HG02623 (cell line): Measurements from ENCODE around the gene TOR1AIP2.
"Not testable (repeated sequence)": the region's sequence is repeated elsewhere in the genome, so short reads cannot be mapped to it uniquely, and the experiment has no call there.

Experiments
- ATAC-seq: cut with Tn5 transposase; IDR thresholded peaks from one replicate; pipeline ENCODE4 v1.9.1; 2021; ENCODE audit warnings: moderate library complexity; ENCODE audit not compliant: unreplicated experiment

TOR1AIP2 gene

DNA sequence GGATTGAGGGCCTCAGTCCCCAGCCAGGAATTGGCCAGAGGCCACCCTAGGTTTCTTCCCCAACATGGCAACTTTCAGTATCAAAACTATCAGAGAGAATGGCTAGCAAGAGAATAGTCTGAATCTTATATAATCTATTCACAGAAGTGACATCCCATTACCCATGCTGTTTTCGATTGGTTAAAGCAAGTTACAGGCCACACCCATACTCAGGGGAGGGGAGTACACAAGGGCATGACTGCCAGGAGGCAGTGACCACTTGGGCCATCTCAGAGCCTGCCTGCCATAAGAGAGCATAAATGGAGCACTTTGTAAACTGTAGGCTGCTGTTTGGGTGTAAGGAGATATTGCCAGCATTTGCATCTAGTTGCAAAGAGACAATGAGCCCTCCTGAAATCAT is 69.1 kb downstream of the TOR1AIP2 start:
- no peak for ATAC-seq

DNA sequence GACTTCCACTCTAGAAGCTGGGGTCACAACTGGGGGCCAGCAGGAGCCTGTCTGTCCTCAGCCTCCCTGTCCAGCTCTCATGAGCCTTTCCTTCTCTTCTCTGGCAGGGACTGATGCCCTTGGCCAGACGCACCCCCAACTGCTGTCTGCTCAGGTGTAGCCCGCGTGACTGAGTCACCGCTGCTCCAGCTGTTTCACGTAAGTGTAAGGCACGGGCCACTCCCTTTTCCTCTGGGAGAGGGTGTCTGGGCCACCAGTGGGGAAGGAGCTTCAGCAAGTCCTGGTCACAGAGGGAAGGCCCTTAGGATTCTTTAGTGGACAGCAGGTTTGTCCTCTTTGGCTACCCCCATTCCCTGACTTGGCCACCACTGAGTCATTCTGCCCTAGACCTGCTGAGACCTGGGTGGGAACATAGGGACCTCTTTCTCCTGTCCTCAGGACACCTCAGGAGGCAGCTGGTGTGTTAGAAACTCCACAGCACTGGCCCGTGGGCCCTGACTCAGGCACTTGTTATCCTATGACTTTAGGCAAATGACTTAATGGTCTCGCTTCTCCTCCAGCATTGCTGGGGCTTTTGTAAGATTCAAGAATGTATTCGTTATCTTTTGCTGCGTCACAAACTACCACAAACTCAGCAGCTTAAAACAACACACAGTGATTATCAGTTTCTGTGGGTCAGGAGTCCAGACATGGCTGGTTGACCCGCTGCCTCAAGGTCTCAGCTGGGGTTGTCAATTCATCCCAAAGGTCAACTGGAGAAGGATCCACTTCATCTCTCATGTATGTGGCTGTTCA is 69.7 kb downstream of the TOR1AIP2 start:
- no peak for ATAC-seq

DNA sequence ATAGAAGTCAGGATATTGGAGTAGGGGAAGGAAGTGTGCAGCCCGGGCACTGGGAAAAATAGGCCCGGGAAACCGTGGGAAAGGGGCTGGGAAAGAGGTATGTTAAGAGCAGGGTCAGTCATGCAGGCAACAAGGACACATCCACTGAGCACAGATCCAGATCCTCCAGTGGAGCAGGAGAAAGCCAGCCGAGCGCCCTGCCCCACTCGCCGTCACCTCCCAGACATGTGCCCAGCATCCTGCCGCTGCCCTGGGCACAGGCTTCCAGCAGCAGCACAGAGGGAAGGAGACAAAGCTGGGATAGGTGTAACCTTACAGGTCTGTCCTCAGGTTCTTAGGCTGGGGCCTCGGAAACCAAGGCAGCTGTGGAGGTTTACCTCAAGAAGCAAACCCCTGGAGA is 70.3 kb downstream of the TOR1AIP2 start:
- ATAC-seq = no peak

DNA sequence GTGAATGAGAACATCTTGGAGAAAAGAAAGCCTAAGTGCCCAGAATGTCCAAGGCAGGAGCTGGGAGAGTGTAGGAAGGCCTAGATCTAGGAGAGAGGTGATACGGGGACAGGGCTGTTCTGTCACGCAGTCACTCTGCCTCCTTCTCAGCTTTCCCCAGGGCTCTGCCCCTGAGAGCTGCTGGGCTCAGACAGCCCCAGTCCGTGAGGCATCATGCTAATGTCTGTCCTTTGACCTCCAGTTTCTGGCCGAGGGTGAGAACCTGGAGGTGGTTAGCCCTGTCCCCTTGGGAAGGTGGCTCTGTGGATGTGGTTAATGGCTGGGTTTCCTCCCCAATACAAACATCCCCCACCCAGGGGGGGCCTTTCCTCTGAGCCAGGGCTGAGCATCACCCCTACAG is 71.3 kb downstream of the TOR1AIP2 start:
- no peak for ATAC-seq

DNA sequence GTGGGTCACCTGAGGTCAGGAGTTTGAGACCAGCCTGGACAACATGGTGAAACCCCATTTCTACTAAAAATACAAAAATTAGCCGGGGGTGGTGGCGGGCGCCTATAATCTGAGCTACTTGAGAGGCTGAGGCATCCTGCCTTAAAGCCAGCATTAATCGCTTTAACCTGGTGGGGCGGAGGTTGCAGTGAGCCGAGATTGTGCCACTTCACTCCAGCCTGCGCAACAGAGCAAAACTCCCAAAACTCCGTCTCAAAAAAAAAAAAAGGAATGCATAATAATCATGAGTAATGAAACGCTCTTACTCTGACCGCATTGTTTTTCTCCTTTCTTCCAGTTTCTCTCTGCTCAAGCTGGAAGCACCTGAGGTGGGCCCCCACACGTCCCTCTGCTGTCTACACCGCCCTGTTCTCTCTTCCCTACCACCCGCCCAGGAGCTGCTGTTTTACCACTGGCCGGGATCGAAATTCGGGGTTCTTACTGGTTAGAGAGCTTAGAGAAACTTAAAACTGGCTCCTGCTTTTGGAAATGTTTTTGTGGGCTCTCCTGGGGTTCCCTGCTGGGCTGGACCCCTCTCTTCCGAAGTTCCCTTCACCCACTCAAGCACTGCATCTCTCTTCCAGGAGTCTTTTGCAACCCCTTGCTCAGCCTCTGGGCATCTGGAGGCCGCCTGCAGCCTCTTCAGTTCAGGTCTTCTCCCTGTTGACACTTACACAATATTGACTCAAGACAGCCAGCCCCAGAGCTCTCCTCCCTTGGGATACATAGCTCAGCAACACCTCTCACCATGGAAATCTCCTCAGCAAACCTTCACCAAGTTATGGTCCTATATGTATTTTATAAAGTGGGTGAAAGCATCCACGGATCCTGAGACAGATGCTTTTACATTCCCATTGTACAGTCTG is 72.1 kb downstream of the TOR1AIP2 start:
- no peak for ATAC-seq

DNA sequence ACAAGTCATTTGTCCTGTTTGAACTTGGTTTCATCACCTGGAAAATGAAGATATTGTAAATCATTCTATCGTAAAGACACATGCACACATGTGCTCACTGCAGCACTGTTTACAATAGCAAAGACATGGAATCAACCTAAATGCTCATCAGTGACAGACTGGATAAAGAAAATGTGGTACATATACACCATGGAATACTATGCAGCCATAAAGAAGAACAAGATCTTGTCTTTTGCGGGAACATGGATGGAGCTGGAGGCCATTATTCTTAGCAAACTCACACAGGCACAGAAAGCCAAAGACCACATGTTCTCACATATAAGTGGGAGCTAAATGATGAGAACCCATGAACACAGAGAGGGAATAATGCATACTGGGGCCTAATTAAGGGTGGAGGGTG is 73.2 kb downstream of the TOR1AIP2 start:
- not testable (repeated sequence) for ATAC-seq

DNA sequence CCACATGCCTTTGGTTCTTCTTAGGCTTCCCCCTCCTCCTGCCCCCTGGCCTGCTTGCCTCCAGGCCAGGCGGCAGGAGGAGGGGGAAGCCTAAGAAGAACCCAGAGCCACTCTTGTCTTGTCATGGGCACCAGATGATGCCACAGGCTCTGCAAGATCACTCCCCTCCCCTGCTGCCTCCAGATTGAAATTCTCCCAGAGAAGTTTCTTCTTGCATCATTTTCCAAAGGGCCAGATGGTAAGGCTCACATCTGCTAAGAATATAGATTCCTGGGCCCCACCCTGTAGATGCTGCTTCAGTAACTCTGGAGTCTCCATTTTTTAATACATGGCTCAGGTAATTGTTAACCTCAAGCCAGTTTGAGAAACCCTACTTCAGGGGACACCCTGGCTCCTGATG is 73.7 kb downstream of the TOR1AIP2 start:
- ATAC-seq = no peak

DNA sequence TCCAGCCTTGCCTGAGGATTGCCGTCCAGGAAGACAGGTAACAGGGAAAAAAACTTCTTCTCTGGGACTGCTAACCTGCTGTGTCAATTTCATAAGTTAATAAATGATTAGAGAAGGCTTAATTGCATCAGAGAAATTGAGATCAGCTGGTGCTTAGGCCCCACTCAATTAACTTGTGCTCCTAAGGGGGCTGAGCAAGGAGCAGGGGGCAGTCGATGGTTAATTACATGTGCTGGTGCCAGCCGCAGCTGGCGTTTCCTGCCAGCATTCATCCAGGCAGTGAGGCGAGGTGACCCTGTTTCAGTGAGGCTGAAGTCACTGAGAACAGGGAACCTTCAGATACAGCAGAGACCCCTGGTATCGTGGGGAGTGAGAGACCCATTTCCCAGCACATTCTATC is 74.5 kb downstream of the TOR1AIP2 start:
- ATAC-seq = no peak

DNA sequence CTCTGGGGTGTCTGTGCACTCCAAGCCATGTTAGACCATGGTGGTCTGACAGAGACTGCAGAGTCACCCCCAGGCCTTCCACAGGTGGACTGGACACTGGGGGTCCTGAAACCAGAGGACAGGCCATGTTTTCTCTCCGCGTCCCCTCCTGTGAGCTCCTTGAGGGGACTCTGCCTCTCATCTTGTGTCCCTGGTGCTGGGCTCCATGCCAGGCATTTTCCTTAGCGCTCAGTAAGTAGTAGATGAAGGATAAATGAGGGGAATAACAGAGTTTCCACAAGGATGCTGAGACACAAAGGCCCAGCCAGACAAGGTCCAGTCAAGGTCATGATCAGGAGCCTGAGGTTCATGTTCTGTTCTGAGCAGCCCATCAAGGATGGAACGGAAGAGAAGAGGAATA is 77.1 kb downstream of the TOR1AIP2 start:
- no peak for ATAC-seq

DNA sequence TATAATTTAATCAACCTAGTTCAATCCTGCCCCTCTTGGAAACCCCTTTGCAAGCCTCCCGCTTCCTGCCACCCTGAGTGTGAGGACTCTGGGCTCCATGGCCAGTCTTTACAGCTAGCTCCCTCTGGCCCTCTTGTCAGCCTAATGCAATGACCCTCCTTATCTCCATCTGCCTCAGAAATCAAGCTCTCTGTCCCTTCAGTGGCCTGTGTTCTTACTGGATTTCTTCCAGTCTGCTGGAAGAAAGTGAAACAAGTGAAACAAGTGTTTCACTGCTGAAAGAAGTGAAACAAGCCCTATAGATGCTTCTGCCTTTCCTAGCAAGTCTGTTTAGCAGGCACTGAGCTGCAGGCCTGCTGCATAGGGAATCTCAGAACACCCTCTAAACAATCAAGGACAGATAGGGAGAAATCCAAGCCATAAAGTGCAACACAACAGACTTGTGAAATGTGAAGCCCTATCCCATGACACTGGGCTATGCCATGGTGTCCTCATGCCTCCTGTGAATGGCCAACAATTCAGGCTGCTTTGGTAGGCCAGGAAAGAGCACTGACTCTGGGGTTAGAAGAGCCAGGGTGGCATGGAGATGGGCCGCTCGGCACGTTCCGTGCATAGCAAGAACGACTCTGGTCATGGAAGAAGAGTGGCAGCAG is 78.6 kb downstream of the TOR1AIP2 start:
- no peak for ATAC-seq

DNA sequence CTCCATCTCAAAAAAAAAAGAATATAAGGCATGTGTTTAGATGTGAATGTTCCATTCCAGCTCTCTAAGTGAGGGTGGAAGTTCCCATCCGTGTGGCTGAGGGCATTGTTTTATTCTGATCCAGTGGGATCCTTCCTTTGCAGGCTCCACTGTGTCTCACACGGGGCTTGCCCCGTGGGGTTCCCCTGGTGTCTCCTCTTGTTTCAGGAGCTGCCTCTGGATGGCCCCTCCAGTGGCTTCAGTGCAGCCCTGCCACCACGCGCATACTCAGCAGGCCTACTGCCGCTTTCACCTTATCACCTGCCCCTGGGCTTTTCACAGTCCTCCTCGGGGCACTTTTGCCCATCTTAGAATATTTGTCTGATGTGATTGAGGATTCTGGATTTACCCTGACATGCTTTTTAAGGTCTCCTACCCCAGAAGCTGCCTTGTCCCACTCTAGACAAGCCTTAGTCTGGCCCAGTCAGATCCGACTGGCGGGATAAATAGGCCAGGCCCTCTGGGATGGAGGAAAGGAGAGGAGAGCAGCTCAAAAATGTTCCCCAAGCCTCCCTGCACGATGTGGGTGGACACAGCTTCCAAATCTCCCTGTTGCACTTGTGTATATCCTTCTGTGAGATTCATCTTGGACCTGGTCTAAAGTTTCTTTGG is 79.3 kb downstream of the TOR1AIP2 start:
- ATAC-seq = no peak

DNA sequence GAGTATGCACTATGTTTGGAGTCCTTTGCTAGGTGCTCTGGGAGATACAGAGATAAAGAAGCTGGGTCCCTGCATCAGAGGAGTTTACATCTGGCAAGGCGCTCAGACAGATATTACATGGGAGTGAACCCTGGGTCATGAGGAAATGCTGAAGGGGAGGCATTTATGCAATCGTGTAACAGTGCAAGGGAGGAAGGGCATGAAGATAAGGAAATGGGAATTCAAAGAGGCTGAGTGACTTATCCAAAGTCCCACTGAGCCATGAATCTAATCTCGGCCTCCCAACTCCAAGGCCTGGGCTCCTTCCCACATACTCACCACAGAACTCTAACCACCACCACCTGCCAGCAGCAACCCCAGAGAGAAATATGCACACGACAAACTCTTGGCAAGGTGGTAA is 82.9 kb downstream of the TOR1AIP2 start:
- no peak for ATAC-seq

DNA sequence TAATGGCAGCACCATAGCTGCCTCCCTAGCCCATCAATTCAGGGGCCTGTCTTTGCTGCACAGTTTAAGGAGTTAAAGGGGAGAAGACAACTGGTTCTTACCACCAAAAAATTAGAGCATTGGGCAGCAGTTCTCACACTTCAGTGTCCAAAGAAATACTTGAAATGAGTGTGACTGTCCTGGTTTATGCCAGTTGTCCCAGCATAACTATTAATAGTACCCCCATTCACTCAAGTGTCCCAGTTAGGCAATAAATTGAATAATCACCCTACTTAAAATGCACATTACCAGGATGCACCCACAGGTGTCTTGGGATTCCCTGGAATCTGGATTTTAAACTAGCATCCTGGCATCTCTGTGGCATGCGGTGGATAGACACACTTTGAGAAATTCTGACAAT is 83.5 kb downstream of the TOR1AIP2 start:
- ATAC-seq = no peak

DNA sequence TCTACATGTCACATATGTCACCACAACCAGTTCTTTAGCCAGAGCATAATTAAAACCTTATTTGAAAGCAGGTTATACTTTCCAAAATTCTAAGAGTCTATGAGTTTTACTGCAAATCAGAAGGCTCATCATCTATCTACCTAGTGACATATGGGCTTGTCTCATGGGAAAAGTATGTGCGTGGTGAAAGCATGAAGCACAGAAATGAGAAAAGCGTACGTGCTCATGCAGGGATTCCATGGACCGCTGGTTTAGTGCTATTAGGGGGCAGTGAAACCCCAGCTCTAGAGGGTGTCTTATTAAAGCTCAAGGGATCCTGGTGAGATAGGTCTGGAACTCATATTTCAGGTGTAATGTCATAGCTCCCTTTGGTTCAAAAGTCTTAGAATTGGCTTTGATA is 84.3 kb downstream of the TOR1AIP2 start:
- ATAC-seq = no peak
